ENCODE data around the gene DRC1.

- TF ChIP-seq, protein P1, sequence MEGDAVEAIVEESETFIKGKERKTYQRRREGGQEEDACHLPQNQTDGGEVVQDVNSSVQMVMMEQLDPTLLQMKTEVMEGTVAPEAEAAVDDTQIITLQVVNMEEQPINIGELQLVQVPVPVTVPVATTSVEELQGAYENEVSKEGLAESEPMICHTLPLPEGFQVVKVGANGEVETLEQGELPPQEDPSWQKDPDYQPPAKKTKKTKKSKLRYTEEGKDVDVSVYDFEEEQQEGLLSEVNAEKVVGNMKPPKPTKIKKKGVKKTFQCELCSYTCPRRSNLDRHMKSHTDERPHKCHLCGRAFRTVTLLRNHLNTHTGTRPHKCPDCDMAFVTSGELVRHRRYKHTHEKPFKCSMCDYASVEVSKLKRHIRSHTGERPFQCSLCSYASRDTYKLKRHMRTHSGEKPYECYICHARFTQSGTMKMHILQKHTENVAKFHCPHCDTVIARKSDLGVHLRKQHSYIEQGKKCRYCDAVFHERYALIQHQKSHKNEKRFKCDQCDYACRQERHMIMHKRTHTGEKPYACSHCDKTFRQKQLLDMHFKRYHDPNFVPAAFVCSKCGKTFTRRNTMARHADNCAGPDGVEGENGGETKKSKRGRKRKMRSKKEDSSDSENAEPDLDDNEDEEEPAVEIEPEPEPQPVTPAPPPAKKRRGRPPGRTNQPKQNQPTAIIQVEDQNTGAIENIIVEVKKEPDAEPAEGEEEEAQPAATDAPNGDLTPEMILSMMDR (IDR thresholded peaks at IDR 0.05): no peak
- no peak for TF ChIP-seq POLR2AphosphoS5 (IDR thresholded peaks at IDR 0.05; ENCODE audit: insufficient read depth in 1 of 2, low read depth in 1 of 2)
Observed at GRCh38 chr2:26449278-26450030, 47.7 kb downstream of the DRC1 start.

Data from vagina (tissue), 2 donors.